Naive B cell (primary cell): ENCODE measurements around the gene KLHL21. TPM values are rescaled to one million over a fixed set of nuclear protein-coding genes. Genes with fewer than 3 reads are reported as not detected.

Source experiments
- ATAC-seq, 2 donors: fragments of 150-1000 bp; cut with Tn5 transposase; 2 replicates each; pipeline ENCODE4 v1.10.0; 2021; ENCODE audit warnings: low read depth in 2 of 2, mild to moderate bottlenecking in 2 of 2, moderate library complexity in 2 of 2
- DNase-seq: peaks from one replicate; pipeline ENCODE4 v3.0.0; 2022
- H3K27ac Mint-ChIP-seq, 6 donors: one replicate each; pipeline ENCODE4 v1.8.0; 2020 to 2022; ENCODE audit warnings: mild to moderate bottlenecking in 6 of 6, mixed read lengths in 6 of 6, moderate library complexity in 5 of 6, inconsistent platforms in 2 of 6
- H3K27me3 Mint-ChIP-seq, 3 donors: one replicate each; pipeline ENCODE4 v1.8.0; 2021 to 2022; ENCODE audit warnings: mixed read lengths in 3 of 3, mild to moderate bottlenecking in 1 of 3
- H3K36me3 Mint-ChIP-seq, 2 donors: one replicate each; pipeline ENCODE4 v1.8.0; 2020 to 2022; ENCODE audit warnings: mixed read lengths in 2 of 2, inconsistent platforms in 1 of 2, mild to moderate bottlenecking in 1 of 2
- H3K4me1 Mint-ChIP-seq, 3 donors: one replicate each; pipeline ENCODE4 v1.8.0; 2020 to 2022; ENCODE audit warnings: mixed read lengths in 3 of 3, inconsistent platforms in 1 of 3, mild to moderate bottlenecking in 1 of 3, moderate library complexity in 1 of 3
- H3K4me3 Mint-ChIP-seq, 8 donors: one replicate each; pipeline ENCODE4 v1.8.0; 2020 to 2022; ENCODE audit warnings: mild to moderate bottlenecking in 8 of 8, mixed read lengths in 8 of 8, moderate library complexity in 8 of 8, inconsistent platforms in 2 of 8
- H3K9me3 Mint-ChIP-seq, 7 donors: one replicate each; pipeline ENCODE4 v1.8.0; 2020 to 2022; ENCODE audit warnings: mixed read lengths in 7 of 7, mild to moderate bottlenecking in 5 of 7, inconsistent platforms in 2 of 7, moderate library complexity in 1 of 7
- polyA plus RNA-seq, 6 donors: library from polyadenylated mRNA; unstranded; fragments of 300-500 nt; fragmentation: Illumina TruSeq; gene quantifications; one replicate each; pipeline ENCODE4 v1.2.3, GENCODE V29; 2021; ENCODE audit warnings: low read depth in 6 of 6

Gene KLHL21
- polyA plus RNA-seq, 6 donors from 2014 or later = 9.7 to 17.9 (median 10.5) TPM

DNA sequence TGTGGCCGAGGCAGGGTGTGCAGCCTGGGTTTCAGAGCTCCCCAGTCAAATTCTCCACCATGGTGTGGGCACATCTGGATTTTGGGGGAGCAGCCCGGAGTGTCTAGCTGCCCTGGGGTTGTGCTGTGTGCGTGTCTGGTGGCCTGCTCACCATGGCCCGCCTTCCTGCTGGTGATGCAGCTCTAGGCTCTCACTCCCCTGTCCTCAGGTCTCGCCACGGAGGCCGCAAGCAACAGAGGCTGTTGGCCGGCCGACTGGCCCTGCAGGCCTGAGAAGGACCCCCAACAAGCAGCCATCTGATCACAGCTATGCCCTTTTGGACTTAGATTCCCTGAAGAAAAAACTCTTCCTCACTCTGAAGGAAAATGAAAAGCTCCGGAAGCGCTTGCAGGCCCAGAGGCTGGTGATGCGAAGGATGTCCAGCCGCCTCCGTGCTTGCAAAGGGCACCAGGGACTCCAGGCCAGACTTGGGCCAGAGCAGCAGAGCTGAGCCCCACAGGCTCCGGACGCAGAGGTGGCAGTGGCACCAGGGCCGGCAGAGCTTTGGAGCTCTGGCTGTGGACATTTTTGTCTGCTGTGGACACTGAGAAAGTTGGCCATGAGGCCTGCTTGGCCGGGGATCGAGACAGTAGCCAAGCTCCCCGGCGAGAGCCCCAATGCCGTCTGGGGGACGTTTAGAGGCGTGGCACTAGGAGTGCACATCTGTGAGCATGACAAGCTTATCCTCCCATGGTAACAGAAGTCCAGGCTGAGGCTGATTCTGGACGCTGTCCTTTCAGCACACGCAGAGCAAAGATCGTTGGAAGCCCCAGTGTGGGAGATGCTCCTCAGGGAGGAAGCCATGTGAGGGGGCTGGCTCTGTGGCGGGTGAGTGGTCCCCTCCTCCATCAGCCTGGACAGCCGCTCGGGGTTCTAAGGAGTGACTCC lies 30.2 kb upstream of the KLHL21 start:
- Mint-ChIP-seq H3K4me3 (peak overlapping the region in 1 of 8 donors; percentile 15), H3K36me3 (peaks cover 0 to 8% of the 10 kb centered on the region in 2 donors), H3K4me1 (peaks cover 7 to 14% (median 10%) of the 10 kb centered on the region in 3 donors), H3K27ac (peak overlapping the region in 3 of 6 donors; percentile 39 to 53 (median 47)), H3K27me3 (no peaks in the 10 kb centered on the region), H3K9me3 (no peaks in the 10 kb centered on the region)
- no peak for ATAC-seq
- no peak for DNase-seq

- peaks cover 0 to 8% of the 10 kb centered on the region in 2 donors for H3K36me3 Mint-ChIP-seq
- H3K9me3 Mint-ChIP-seq = no peaks in the 10 kb centered on the region
- no peak for ATAC-seq
- H3K4me3 Mint-ChIP-seq = no peak overlapping the region
- peaks cover 24 to 32% (median 27%) of the 10 kb centered on the region in 3 donors for H3K4me1 Mint-ChIP-seq
- no peak overlapping the region for H3K27ac Mint-ChIP-seq
- H3K27me3 Mint-ChIP-seq = no peaks in the 10 kb centered on the region
- DNase-seq = no peak
Observed at GRCh38 chr1:6631058-6631457, 28.4 kb upstream of the KLHL21 start.

GRCh38 chr1:6630027-6630426 lies 27.4 kb upstream of the KLHL21 start:
- Mint-ChIP-seq H3K4me3 (peak overlapping the region in 2 of 8 donors; percentile 36 to 75), H3K4me1 (peaks cover 27 to 38% (median 28%) of the 10 kb centered on the region in 3 donors), H3K36me3 (peaks cover 0 to 8% of the 10 kb centered on the region in 2 donors), H3K9me3 (no peaks in the 10 kb centered on the region), H3K27ac (no peak overlapping the region), H3K27me3 (no peaks in the 10 kb centered on the region)
- ATAC-seq = no peak
- DNase-seq = no peak

DNA sequence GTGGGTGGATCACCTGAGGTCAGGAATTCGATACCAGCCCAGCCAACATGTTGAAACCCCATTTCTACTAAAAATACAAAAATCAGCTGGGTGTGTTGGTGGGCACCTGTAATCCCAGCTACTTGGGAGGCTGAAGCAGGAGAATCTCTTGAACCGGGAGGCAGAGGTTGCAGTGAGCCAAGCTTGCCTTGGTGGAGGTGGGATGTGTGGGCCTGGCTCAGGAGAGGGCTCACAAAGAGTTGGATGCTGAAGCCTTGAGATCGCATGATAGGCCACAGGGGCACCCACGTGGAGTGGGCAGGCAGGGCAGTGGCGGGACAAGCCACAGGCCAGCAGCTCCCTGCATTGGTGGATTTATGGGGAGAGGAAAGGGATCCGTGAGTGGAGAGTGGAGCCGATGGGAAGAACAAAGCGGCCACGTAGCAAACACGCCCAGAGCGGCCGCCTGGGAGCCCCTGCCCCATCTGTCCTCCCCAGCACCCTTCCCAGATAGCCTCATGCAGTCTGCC lies 26.4 kb upstream of the KLHL21 start:
- no peaks in the 10 kb centered on the region for H3K27me3 Mint-ChIP-seq
- no peaks in the 10 kb centered on the region for H3K9me3 Mint-ChIP-seq
- H3K36me3 Mint-ChIP-seq = peaks cover 0 to 8% of the 10 kb centered on the region in 2 donors
- peak overlapping the region in 1 of 6 donors; percentile 54 for H3K27ac Mint-ChIP-seq
- peaks cover 28 to 43% (median 31%) of the 10 kb centered on the region in 3 donors for H3K4me1 Mint-ChIP-seq
- DNase-seq (no peak), ATAC-seq (no peak)
- H3K4me3 Mint-ChIP-seq = peak overlapping the region in 1 of 8 donors; percentile 66

DNA sequence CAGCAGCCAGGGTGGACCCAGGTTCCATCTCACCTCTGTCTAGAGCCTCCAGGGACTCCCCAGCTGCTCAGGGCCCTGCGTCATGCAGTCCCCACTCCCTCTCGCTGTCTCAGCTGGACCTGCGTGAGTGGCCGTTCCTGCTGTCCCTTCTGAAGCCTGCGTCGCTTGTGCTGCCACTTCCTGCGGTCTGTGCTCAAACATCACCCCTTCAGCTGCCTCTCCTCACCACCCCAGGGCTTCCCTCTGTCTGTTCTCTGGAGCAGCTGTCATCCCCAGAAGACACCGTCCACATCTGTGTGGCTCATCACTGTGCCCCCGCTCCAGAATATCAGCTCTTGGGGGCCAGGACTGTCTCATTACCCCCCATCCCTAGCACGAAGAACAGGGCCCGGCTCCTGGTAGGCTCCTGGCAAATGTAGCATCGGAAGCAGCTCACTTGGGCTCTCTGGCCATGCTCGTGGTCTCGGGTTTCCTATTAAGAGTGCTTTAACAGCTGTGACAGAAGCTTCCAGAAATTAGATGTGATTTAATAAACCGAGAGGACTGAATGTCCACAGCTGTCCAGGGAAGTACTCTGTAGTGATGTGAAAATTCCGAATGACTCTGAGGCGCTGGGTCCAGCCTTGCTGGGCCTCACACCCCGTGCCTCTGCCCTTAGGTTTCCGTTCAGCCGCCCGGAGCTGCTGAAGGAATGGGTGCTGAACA lies 25.3 kb upstream of the KLHL21 start:
- Mint-ChIP-seq H3K9me3 (no peaks in the 10 kb centered on the region), H3K27ac (peak overlapping the region in 2 of 6 donors; percentile 59 to 92), H3K4me3 (peak overlapping the region in 7 of 8 donors; percentile 31 to 91 (median 86)), H3K4me1 (peaks cover 28 to 43% (median 34%) of the 10 kb centered on the region in 3 donors), H3K36me3 (peaks cover 0 to 8% of the 10 kb centered on the region in 2 donors), H3K27me3 (no peaks in the 10 kb centered on the region)
- no peak for ATAC-seq
- no peak for DNase-seq

GRCh38 chr1:6627031-6627430 lies 24.4 kb upstream of the KLHL21 start:
- H3K4me1 Mint-ChIP-seq = peaks cover 28 to 43% (median 34%) of the 10 kb centered on the region in 3 donors
- peak in 1 of 2 donors; percentile 28 for ATAC-seq
- H3K9me3 Mint-ChIP-seq = no peaks in the 10 kb centered on the region
- H3K36me3 Mint-ChIP-seq = peaks cover 0 to 8% of the 10 kb centered on the region in 2 donors
- H3K27me3 Mint-ChIP-seq = no peaks in the 10 kb centered on the region
- DNase-seq = no peak
- peak overlapping the region in 4 of 6 donors; percentile 24 to 91 (median 66) for H3K27ac Mint-ChIP-seq
- peak overlapping the region; percentile 64 to 94 (median 89) for H3K4me3 Mint-ChIP-seq

DNA sequence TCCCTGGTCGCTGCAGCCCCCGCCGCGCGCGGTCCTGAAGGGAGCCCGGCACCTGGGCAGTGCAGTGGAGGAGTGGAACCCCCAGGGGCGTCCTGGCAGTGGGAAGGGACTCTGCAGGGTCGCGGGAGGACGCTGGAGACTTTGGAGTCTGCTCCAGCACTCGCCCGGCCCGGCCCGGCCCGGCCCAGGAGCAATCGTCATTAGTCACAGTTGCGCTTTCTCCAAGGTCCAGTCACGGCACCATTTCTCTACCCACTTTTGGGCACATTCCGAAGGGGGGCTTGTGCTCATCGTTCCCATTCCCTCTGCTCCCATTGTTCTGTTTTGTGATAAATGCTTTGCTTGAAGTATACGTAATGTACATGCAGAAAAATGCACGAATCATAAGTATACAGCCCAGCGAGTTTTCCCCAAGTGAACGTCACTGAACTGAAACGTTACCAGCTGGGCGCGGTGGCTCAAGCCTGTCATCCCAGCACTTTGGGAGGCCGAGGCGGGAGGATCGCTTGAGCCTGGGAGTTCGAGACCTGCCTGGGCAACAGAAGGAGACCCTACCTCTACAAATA lies 23.0 kb upstream of the KLHL21 start:
- Mint-ChIP-seq H3K36me3 (peaks cover 0 to 8% of the 10 kb centered on the region in 2 donors), H3K4me1 (peaks cover 28 to 43% (median 34%) of the 10 kb centered on the region in 3 donors), H3K27ac (peak overlapping the region in 5 of 6 donors; percentile 57 to 74 (median 66)), H3K27me3 (no peaks in the 10 kb centered on the region), H3K9me3 (no peaks in the 10 kb centered on the region), H3K4me3 (peak overlapping the region; percentile 84 to 94 (median 90))
- ATAC-seq (peak in 1 of 2 donors; percentile 30), DNase-seq (no peak)

GRCh38 chr1:6624710-6625583 lies 22.3 kb upstream of the KLHL21 start, which contains the start of gene THAP3:
THAP3 (plus strand) TSS chr1:6624868; CDS start chr1:6625219, 351 bp downstream.
- H3K4me3 Mint-ChIP-seq = peak within 1 kb of the TSS; percentile 84 to 94 (median 90)
- H3K4me1 Mint-ChIP-seq = peaks cover 28 to 41% (median 34%) of the 10 kb centered on the region in 3 donors
- H3K27ac Mint-ChIP-seq = peak within 1 kb of the TSS in 5 of 6 donors; percentile 66 to 82 (median 72)
- DNase-seq = peak; percentile 83
- no peaks in the 10 kb centered on the region for H3K9me3 Mint-ChIP-seq
- peaks cover 0 to 12% of the 10 kb centered on the region in 2 donors for H3K36me3 Mint-ChIP-seq
- no peaks in the 10 kb centered on the region for H3K27me3 Mint-ChIP-seq
- peak; percentile 91 to 96 for ATAC-seq

DNA sequence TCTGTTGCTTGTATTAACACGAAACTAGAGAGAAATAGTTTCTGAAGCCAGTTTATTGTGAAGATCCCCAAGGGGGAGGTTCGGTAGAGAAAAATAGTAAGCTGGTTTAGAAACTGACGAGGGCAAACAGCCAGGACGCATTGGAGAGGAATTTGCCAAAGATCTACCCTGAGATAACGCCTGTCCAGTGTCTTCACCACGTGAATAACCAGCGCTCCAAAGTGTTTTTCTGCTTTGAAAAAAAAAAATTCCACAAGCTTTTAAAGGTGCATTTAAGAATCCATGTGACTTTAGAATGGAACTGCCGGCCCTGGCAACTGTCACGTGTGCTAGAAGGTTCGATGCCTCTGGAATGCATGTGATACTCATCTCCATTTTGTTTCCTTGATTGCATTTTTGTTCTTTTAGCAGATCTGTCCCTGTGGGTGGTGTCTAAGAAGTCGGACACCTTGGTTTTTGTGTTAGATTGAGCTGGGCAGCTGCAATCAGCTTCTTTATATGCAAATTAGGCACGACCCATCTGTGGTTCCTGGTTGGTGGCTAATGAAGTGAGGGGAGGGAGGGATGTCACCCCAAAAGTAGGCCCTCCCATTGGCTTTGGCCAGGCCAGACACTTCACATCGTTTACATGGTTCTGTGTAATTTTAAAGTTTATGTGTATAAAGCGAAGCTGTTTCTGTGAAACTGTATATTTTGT lies 20.7 kb upstream of the KLHL21 start:
- peaks cover 26 to 33% (median 27%) of the 10 kb centered on the region in 3 donors for H3K4me1 Mint-ChIP-seq
- H3K27ac Mint-ChIP-seq = no peak overlapping the region
- H3K9me3 Mint-ChIP-seq = no peaks in the 10 kb centered on the region
- no peak for ATAC-seq
- H3K36me3 Mint-ChIP-seq = peaks cover 0 to 6% of the 10 kb centered on the region in 2 donors
- H3K27me3 Mint-ChIP-seq = no peaks in the 10 kb centered on the region
- no peak for DNase-seq
- peak overlapping the region in 3 of 8 donors; percentile 14 to 72 (median 44) for H3K4me3 Mint-ChIP-seq

- Mint-ChIP-seq H3K4me3 (peak overlapping the region in 2 of 8 donors; percentile 25 to 72), H3K27me3 (no peaks in the 10 kb centered on the region), H3K36me3 (peaks cover 0 to 6% of the 10 kb centered on the region in 2 donors), H3K4me1 (peaks cover 19 to 29% (median 21%) of the 10 kb centered on the region in 3 donors), H3K27ac (peak overlapping the region in 1 of 6 donors; percentile 33), H3K9me3 (no peaks in the 10 kb centered on the region)
- DNase-seq (no peak), ATAC-seq (no peak)
Observed at GRCh38 chr1:6622396-6623152, 19.9 kb upstream of the KLHL21 start.
